DOHH2 (cell line): ENCODE results near the gene FBXL13.
"Not testable (repeated sequence)": the region's sequence is repeated elsewhere in the genome, so short reads cannot be mapped to it uniquely, and the experiment has no call there.

Source experiments
- H3F3A ChIP-seq: fragments of 200-600 bp; sonication (generic), shearing (Covaris generic); 2 replicates; pipeline ENCODE4 v1.6.0; 2016; ENCODE audit warnings: antibody characterized with exemption, mild to moderate bottlenecking; ENCODE audit not compliant: control insufficient read depth, insufficient read depth
- H3K27ac ChIP-seq: fragments of 200-600 bp; sonication (generic); 2 replicates; pipeline ENCODE4 v1.5.1; 2014; ENCODE audit warnings: low read depth, mild to moderate bottlenecking, low read length, moderate library complexity
- H3K27me3 ChIP-seq: fragments of 200-600 bp; sonication (generic); 2 replicates; pipeline ENCODE4 v1.6.1; 2014; ENCODE audit warnings: mild to moderate bottlenecking, low read length, mixed read lengths; ENCODE audit not compliant: control insufficient read depth
- H3K36me3 ChIP-seq: fragments of 200-600 bp; sonication (generic); 2 replicates; pipeline ENCODE4 v1.6.1; 2014; ENCODE audit warnings: mild to moderate bottlenecking, low read length, moderate library complexity, mixed read lengths; ENCODE audit not compliant: control insufficient read depth
- H3K4me1 ChIP-seq: fragments of 200-600 bp; sonication (generic); 2 replicates; pipeline ENCODE4 v1.6.1; 2014; ENCODE audit warnings: mild to moderate bottlenecking, low read length, mixed read lengths; ENCODE audit not compliant: control insufficient read depth
- H3K4me2 ChIP-seq: fragments of 200-600 bp; sonication (generic); 2 replicates; pipeline ENCODE4 v1.6.0; 2014; ENCODE audit warnings: mild to moderate bottlenecking, low read length, moderate library complexity
- H3K4me3 ChIP-seq: fragments of 200-600 bp; sonication (generic); 2 replicates; pipeline ENCODE4 v1.5.1; 2014; ENCODE audit warnings: mild to moderate bottlenecking, low read length, mixed read lengths
- H3K79me2 ChIP-seq: fragments of 200-600 bp; sonication (generic); 2 replicates; pipeline ENCODE4 v1.6.1; 2014; ENCODE audit warnings: mild to moderate bottlenecking, low read length, mixed read lengths; ENCODE audit not compliant: control insufficient read depth
- H3K9me2 ChIP-seq: fragments of 200-600 bp; sonication (generic); replicated peaks from 2 replicates; pipeline ENCODE4 v1.6.1; 2014; ENCODE audit warnings: mild to moderate bottlenecking, low read length, mixed read lengths; ENCODE audit not compliant: control insufficient read depth
- H3K9me3 ChIP-seq: fragments of 200-600 bp; sonication (generic); 2 replicates; pipeline ENCODE4 v1.6.1; 2014; ENCODE audit warnings: antibody characterized with exemption, low read length, mixed read lengths; ENCODE audit not compliant: control insufficient read depth, insufficient read depth
- H4K20me1 ChIP-seq: fragments of 200-600 bp; sonication (generic); 2 replicates; pipeline ENCODE4 v1.6.0; 2014; ENCODE audit warnings: low read depth, mild to moderate bottlenecking, antibody characterized with exemption, low read length, moderate library complexity; ENCODE audit not compliant: control insufficient read depth, insufficient read depth
- CTCF ChIP-seq: fragments of 200-600 bp; sonication (generic); IDR thresholded peaks from one replicate; pipeline ENCODE4 v1.5.1; 2014; ENCODE audit warnings: antibody characterized with exemption, mild to moderate bottlenecking, low read depth, low read length; ENCODE audit not compliant: poor library complexity, severe bottlenecking
- EZH2phosphoT487 ChIP-seq: fragments of 200-600 bp; sonication (generic); IDR thresholded peaks from 2 replicates; pipeline ENCODE4 v1.6.1; 2017; ENCODE audit warnings: borderline replicate concordance, mild to moderate bottlenecking, antibody characterized with exemption, low read length, moderate library complexity, mixed read lengths

The FBXL13 gene

GRCh38 chr7:102912742-102913141 is 161.9 kb downstream of the FBXL13 start, which contains the start of gene LRRC17:
Gene LRRC17, plus strand, starts transcription at chr7:102913000. Its CDS starts 20,914 bp downstream, at chr7:102933914.
- peak within 1 kb of the TSS; percentile 19 for H3K4me2 ChIP-seq
- no peaks in the 10 kb centered on the region for H3K27me3 ChIP-seq
- no peaks in the 10 kb centered on the region for H3K36me3 ChIP-seq
- no peak within 1 kb of the TSS for H3K27ac ChIP-seq
- H3K4me1 ChIP-seq, result peaks cover 13% of the 10 kb centered on the region
- no peaks in the 10 kb centered on the region for H3K79me2 ChIP-seq
- no peaks in the 10 kb centered on the region for H3F3A ChIP-seq
- no peaks in the 10 kb centered on the region for H4K20me1 ChIP-seq
- no peak within 1 kb of the TSS for H3K4me3 ChIP-seq
- no peaks in the 10 kb centered on the region for H3K9me2 ChIP-seq
- TF ChIP-seq CTCF (no peak), EZH2phosphoT487 (no peak)
- H3K9me3 ChIP-seq, result peaks cover 9% of the 10 kb centered on the region; the same call in 1 of the 2 replicates

- Histone ChIP-seq H3K79me2 (no peaks in the 10 kb centered on the region), H3K4me1 (peaks cover 11% of the 10 kb centered on the region), H3K9me3 (peaks cover 9% of the 10 kb centered on the region; the same call in 1 of the 2 replicates), H4K20me1 (no peaks in the 10 kb centered on the region), H3K27me3 (no peaks in the 10 kb centered on the region), H3F3A (no peaks in the 10 kb centered on the region), H3K36me3 (no peaks in the 10 kb centered on the region), H3K4me2 (no peak overlapping the region), H3K27ac (no peak overlapping the region), H3K4me3 (no peak overlapping the region), H3K9me2 (no peaks in the 10 kb centered on the region)
- no peak for TF ChIP-seq EZH2phosphoT487
Measured at GRCh38 chr7:102908676-102909075, 165.9 kb downstream of the FBXL13 start.

DNA sequence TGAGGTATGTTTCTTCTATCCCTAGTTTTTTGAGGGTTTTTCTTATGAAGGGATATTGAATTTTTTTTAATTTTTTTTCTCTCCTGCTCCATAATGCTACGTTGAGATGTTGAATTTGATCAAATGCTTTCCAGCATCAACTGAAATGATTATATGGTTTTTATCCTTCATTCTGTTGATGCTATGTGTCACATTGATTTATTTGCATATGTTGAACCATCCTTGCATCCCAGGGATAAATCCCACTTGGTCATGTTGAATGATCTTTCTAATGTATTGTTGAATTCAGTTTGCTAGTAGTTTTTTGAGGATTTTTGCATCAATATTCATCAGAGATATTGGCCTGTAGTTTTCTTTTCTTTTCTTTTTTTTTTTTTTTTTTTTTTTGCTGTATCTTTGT is 171.0 kb downstream of the FBXL13 start:
- not testable (repeated sequence) for H3K27ac ChIP-seq, H3K9me2 ChIP-seq, H3K79me2 ChIP-seq, H3K36me3 ChIP-seq, H4K20me1 ChIP-seq, H3K4me1 ChIP-seq, H3F3A ChIP-seq, H3K4me3 ChIP-seq, H3K4me2 ChIP-seq, H3K27me3 ChIP-seq, H3K9me3 ChIP-seq

- not testable (repeated sequence) for H3K4me1 ChIP-seq, H3K4me3 ChIP-seq, H3F3A ChIP-seq, H3K9me2 ChIP-seq, H3K4me2 ChIP-seq, H3K27me3 ChIP-seq, H3K9me3 ChIP-seq, H3K27ac ChIP-seq, H3K36me3 ChIP-seq, H4K20me1 ChIP-seq, H3K79me2 ChIP-seq
Measured at GRCh38 chr7:102902052-102902451, 172.5 kb downstream of the FBXL13 start.

- Histone ChIP-seq H3K4me2 (no peak overlapping the region), H3K27me3 (no peaks in the 10 kb centered on the region), H3F3A (no peaks in the 10 kb centered on the region), H3K79me2 (no peaks in the 10 kb centered on the region), H3K9me3 (no peaks in the 10 kb centered on the region), H4K20me1 (no peaks in the 10 kb centered on the region), H3K36me3 (no peaks in the 10 kb centered on the region), H3K9me2 (no peaks in the 10 kb centered on the region), H3K4me3 (no peak overlapping the region), H3K27ac (no peak overlapping the region), H3K4me1 (no peaks in the 10 kb centered on the region)
- TF ChIP-seq CTCF, result no peak
- no peak for TF ChIP-seq EZH2phosphoT487
Measured at GRCh38 chr7:102898532-102898859, 176.1 kb downstream of the FBXL13 start.
